ENCODE results near the gene PAPLN. TPM values are rescaled to one million over a fixed set of nuclear protein-coding genes. Genes with fewer than 3 reads are reported as not detected.

Gene PAPLN
- total and polyA plus RNA-seq, 9 of the 15 experiments (the other 6 are each of a cell fraction or from before 2014, with no cell fraction given) = 0.43 to 3.5 (median 1.7) TPM

- H3K4me1 ChIP-seq (replicated peaks in 1 of 2; ENCODE audit: control insufficient read depth in 2 of 2, insufficient read depth in 2 of 2, low read length in 2 of 2) = peaks cover 2 to 3% of the 10 kb centered on the region in 2 experiments; a peak in 4 of 5 replicates
- intact Hi-C loops (cut with micrococcal nuclease) (no loop called here), in situ Hi-C loops (cut with MboI) (no loop called here)
- no peak overlapping the region for H3K4me2 ChIP-seq (ENCODE audit: insufficient read depth, low read length)
- FAIRE-seq (no peak), DNase-seq (ENCODE audit: extremely low read depth in 1 of 4, low spot score in 3 of 4) (no peak), ATAC-seq (no peak)
- no TSS peak for BruUV-seq (replicated peaks)
- H3K9ac ChIP-seq (ENCODE audit: insufficient read depth in 1 of 2, low read depth in 2 of 2, low read length in 2 of 2) = no peak overlapping the region
- no peak overlapping the region for H3K4me3 ChIP-seq
- H3K27ac ChIP-seq (ENCODE audit: extremely low read depth, low read depth, low read length) = no peak overlapping the region
- H2AFZ ChIP-seq (ENCODE audit: low read depth, low read length) = no peak overlapping the region
- H3K9me3 ChIP-seq (replicated peaks; ENCODE audit: control insufficient read depth, insufficient read depth, low read depth, low read length) = no peaks in the 10 kb centered on the region
- no peaks in the 10 kb centered on the region; the same call in 2 of the 3 replicates for H3K36me3 ChIP-seq (ENCODE audit: control insufficient read depth, insufficient read depth, low read length)
- WGBS (ENCODE audit: insufficient coverage, low coverage, missing lambda C conversion rate) = 93% methylated on average over 3 of the region's 3 CpGs
- no peaks in the 10 kb centered on the region for H3K9me1 ChIP-seq (ENCODE audit: control insufficient read depth, insufficient read depth, low read length)
- H4K20me1 ChIP-seq (replicated peaks; ENCODE audit: control insufficient read depth, insufficient read depth, low read length) = no peaks in the 10 kb centered on the region
- 0 out of 3 replicates have a peak, but pooled peaks cover 2% of the 10 kb centered on the region for H3K79me2 ChIP-seq (ENCODE audit: control insufficient read depth, insufficient read depth, low read length)
- POLR2A ChIA-PET = no interaction called here
- H3K27me3 ChIP-seq (ENCODE audit: control insufficient read depth in 2 of 2, insufficient read depth in 2 of 2, low read length in 2 of 2) = no peaks in the 10 kb centered on the region
- CTCF ChIA-PET (ENCODE audit: low intra/inter-chr PET ratio) = no interaction called here
- TF ChIP-seq, protein P1, sequence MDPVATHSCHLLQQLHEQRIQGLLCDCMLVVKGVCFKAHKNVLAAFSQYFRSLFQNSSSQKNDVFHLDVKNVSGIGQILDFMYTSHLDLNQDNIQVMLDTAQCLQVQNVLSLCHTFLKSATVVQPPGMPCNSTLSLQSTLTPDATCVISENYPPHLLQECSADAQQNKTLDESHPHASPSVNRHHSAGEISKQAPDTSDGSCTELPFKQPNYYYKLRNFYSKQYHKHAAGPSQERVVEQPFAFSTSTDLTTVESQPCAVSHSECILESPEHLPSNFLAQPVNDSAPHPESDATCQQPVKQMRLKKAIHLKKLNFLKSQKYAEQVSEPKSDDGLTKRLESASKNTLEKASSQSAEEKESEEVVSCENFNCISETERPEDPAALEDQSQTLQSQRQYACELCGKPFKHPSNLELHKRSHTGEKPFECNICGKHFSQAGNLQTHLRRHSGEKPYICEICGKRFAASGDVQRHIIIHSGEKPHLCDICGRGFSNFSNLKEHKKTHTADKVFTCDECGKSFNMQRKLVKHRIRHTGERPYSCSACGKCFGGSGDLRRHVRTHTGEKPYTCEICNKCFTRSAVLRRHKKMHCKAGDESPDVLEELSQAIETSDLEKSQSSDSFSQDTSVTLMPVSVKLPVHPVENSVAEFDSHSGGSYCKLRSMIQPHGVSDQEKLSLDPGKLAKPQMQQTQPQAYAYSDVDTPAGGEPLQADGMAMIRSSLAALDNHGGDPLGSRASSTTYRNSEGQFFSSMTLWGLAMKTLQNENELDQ (CRISPR knock-in tag; IDR thresholded peaks at IDR 0.05; ENCODE audit: borderline replicate concordance) = no peak
- TF ChIP-seq STAG1 (CRISPR knock-in tag; IDR thresholded peaks at IDR 0.05; ENCODE audit: borderline replicate concordance) (no peak), ZNF23 (CRISPR knock-in tag; IDR thresholded peaks at IDR 0.05) (no peak), RCOR1 (IDR thresholded peaks at IDR 0.05; ENCODE audit: borderline replicate concordance in 1 of 2, low read depth in 2 of 2, low read length in 2 of 2) (no peak), KLF13 (tag; IDR thresholded peaks at IDR 0.05; ENCODE audit: borderline replicate concordance, low read depth) (no peak), ZNF280A (IDR thresholded peaks at IDR 0.05; ENCODE audit: low read depth, partially characterized antibody) (no peak), TFE3 (CRISPR knock-in tag; IDR thresholded peaks at IDR 0.05) (no peak), GTF3C2 (IDR thresholded peaks at IDR 0.05; ENCODE audit: borderline replicate concordance, extremely low read depth, insufficient read length) (no peak), JUN (IDR thresholded peaks at IDR 0.05; ENCODE audit: borderline replicate concordance, low read depth, low read length) (no peak), JUN (CRISPR knock-in tag; IDR thresholded peaks at IDR 0.05; ENCODE audit: borderline replicate concordance) (no peak), MAFK (IDR thresholded peaks at IDR 0.05; ENCODE audit: low read length) (no peak), BCL6 (CRISPR knock-in tag; IDR thresholded peaks at IDR 0.05) (no peak), RHOXF2B (CRISPR knock-in tag; conservative IDR thresholded peaks at IDR 0.05) (no peak), SRF (CRISPR knock-in tag; IDR thresholded peaks at IDR 0.05) (no peak)
Measured at GRCh38 chr14:73307261-73307660, 70.0 kb downstream of the PAPLN start.
